CD4-positive, alpha-beta T cell treated with Interleukin-21 for 1 hour (primary cell): ENCODE results near the gene GNB2.
A peak's percentile ranks its signal among the peaks of the same experiment; 100 is the strongest.
"Not testable (repeated sequence)": the region's sequence is repeated elsewhere in the genome, so short reads cannot be mapped to it uniquely, and the experiment has no call there.

Source experiments
- DNase-seq: peaks from one replicate; pipeline ENCODE4 v3.0.0-alpha.2; 2020

GNB2 gene

GRCh38 chr7:100705320-100705752 lies 31.8 kb downstream of the GNB2 start:
- peak; percentile 75 for DNase-seq

- DNase-seq: peak; percentile 98
Observed at GRCh38 chr7:100705753-100706671, 32.5 kb downstream of the GNB2 start, which contains the start of gene POP7. Gene POP7 (plus strand): TSS chr7:100706121. CDS start chr7:100706831, 710 bp downstream.

GRCh38 chr7:100706672-100707311 lies 33.3 kb downstream of the GNB2 start:
- DNase-seq: no peak

GRCh38 chr7:100708395-100708794 lies 34.9 kb downstream of the GNB2 start:
- no peak for DNase-seq

DNA sequence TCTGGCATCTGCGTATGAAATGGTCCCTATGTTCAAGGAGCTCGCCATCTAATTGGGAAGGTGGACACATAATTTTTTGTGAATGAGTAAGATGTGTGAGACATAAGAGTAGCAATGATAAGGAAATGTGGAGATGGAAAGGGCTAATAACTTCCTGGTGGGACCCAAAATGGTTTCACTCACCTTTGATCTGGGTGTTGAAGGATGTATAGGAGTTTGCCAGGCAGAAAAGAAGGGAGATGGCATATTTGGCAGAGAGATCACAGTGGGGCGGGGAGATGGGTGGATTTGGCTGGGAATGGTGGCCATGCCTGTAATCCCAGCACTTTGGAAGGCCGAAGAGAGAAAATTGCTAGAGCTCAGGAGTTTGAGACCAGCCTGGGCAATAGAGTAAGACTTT lies 36.9 kb downstream of the GNB2 start:
- no peak for DNase-seq

DNA sequence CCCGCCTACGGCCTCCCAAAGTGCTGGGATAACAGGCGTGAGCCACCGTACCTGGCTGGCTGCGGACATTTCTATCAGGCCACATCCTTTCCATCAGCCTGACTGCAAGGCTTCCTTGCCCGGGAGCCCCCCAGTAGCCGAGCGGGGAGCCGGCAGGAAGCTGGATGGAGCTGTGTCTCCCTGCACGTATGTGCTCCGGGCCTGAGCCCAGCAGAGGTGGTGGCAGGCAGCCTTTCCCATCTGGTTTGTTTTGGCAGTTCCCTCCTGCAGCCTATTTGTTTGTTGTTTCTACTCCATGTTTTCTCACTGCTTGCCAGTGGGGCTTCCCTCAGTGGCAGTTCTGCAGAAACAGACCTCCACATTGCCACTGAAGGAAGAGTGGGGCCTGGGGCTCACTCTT lies 37.8 kb downstream of the GNB2 start:
- DNase-seq: no peak

DNA sequence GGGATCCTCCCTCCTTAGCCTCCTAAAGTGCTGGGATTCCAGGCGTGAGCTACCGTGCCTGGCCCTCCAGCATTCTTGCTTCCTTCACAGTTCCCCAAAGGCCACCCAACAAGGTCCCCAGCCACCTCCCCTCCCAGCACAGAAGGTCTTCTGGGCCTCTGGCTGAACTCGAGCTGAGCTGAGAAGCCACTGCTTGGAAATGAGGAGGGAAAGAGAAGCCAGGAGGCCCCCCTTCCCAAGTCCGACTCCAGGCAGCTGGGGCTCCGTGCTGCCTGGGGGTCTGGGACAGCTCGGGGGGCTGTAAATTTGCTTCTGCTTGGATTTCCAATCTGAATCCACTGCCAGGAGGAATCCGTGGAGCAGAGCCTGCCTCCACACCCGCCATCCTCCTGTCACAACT lies 41.2 kb downstream of the GNB2 start:
- no peak for DNase-seq

DNA sequence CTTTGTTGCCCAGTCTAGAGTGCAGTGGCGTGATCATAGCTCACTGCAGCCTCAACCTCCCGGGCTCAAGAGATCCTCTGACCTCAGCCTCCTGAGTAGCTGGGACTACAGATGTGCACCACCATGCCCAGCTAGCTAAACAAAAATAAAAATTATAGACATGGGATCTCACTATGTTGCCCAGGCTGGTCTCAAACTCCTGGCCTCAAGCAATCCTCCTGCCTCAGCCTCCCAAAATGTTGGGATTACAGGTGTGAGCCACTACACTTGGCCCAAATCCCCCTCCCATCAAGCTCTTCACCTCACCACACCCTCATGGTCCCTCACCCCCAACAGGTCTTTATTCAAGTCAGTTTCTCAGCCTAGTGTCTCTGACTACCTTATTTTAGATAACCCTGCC lies 43.5 kb downstream of the GNB2 start:
- DNase-seq: not testable (repeated sequence)

- DNase-seq: no peak
Observed at GRCh38 chr7:100719523-100720278, 46.2 kb downstream of the GNB2 start.

- no peak for DNase-seq
Observed at GRCh38 chr7:100720279-100720670, 46.7 kb downstream of the GNB2 start, which contains the start of gene EPO. Gene EPO (plus strand): TSS chr7:100720468. CDS start chr7:100720981, 513 bp downstream.

DNA sequence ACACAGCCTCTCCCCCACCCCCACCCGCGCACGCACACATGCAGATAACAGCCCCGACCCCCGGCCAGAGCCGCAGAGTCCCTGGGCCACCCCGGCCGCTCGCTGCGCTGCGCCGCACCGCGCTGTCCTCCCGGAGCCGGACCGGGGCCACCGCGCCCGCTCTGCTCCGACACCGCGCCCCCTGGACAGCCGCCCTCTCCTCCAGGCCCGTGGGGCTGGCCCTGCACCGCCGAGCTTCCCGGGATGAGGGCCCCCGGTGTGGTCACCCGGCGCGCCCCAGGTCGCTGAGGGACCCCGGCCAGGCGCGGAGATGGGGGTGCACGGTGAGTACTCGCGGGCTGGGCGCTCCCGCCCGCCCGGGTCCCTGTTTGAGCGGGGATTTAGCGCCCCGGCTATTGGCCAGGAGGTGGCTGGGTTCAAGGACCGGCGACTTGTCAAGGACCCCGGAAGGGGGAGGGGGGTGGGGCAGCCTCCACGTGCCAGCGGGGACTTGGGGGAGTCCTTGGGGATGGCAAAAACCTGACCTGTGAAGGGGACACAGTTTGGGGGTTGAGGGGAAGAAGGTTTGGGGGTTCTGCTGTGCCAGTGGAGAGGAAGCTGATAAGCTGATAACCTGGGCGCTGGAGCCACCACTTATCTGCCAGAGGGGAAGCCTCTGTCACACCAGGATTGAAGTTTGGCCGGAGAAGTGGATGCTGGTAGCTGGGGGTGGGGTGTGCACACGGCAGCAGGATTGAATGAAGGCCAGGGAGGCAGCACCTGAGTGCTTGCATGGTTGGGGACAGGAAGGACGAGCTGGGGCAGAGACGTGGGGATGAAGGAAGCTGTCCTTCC lies 47.3 kb downstream of the GNB2 start:
- DNase-seq: no peak

- DNase-seq: no peak
Observed at GRCh38 chr7:100721505-100721812, 47.9 kb downstream of the GNB2 start.

- DNase-seq: no peak
Observed at GRCh38 chr7:100722480-100723212, 49.1 kb downstream of the GNB2 start.

DNA sequence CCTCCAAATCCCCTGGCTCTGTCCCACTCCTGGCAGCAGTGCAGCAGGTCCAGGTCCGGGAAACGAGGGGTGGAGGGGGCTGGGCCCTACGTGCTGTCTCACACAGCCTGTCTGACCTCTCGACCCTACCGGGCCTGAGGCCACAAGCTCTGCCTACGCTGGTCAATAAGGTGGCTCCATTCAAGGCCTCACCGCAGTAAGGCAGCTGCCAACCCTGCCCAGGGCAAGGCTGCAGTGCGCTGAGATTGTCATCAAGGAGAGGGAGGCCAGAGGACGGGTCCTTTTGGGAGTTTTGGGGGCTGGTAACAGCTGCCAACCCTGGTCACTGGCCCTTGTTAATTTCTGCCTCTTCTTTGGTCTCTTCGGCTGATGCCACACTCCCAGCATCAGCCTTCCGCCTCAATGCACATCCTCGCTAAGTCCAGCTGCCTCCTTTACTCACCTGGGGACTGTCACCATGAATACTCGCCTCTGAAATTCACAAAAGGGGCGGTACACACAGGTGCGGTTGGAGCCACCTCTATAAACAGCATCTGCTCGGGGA lies 50.3 kb downstream of the GNB2 start:
- no peak for DNase-seq

GRCh38 chr7:100724364-100724763 lies 50.8 kb downstream of the GNB2 start:
- DNase-seq: not testable (repeated sequence)

GRCh38 chr7:100726996-100727761 lies 53.6 kb downstream of the GNB2 start:
- no peak for DNase-seq

- no peak for DNase-seq
Observed at GRCh38 chr7:100728196-100728595, 54.7 kb downstream of the GNB2 start.
